HepG2 (cell line): ENCODE data around the gene CALD1. TPM values are rescaled to one million over a fixed set of nuclear protein-coding genes. Genes with fewer than 3 reads are reported as not detected.
A peak's percentile ranks its signal among the peaks of the same experiment; 100 is the strongest.

ENCODE experiments used
- FOXA3 ChIP-seq: IDR thresholded peaks from 2 replicates; pipeline ENCODE4 v1.6.1; 2016; ENCODE audit warnings: missing genetic modification reagents, missing compliant biosample characterization
- FOXK2 ChIP-seq: fragments of 450-650 bp; IDR thresholded peaks from 2 replicates; pipeline ENCODE4 v1.6.1; 2016
- GABPA ChIP-seq, 2 experiments: IDR thresholded peaks; 2 replicates each; pipeline ENCODE4 v1.6.1; 2011 to 2016; ENCODE audit warnings: low read depth in 2 of 2, low read length in 1 of 2, missing biosample characterization in 1 of 2, missing genetic modification characterization in 1 of 2
- GATAD2A ChIP-seq: IDR thresholded peaks from 2 replicates; pipeline ENCODE4 v1.6.1; 2016
- GFI1 ChIP-seq: sonication (generic); formaldehyde crosslinking; IDR thresholded peaks from 2 replicates; pipeline ENCODE4 v1.5.0; 2020; ENCODE audit warnings: missing genetic modification reagents, mild to moderate bottlenecking, borderline replicate concordance
- HDAC2 ChIP-seq: sonication (generic); formaldehyde crosslinking; IDR thresholded peaks from 2 replicates; pipeline ENCODE4 v1.4.0; 2020; ENCODE audit warnings: missing genetic modification reagents
- HMGXB3 ChIP-seq: sonication (generic); formaldehyde crosslinking; IDR thresholded peaks from 2 replicates; pipeline ENCODE4 v1.4.0; 2020; ENCODE audit warnings: missing genetic modification reagents, borderline replicate concordance
- MED1 ChIP-seq: sonication (generic); formaldehyde crosslinking; IDR thresholded peaks from 2 replicates; pipeline ENCODE4 v1.4.0; 2020; ENCODE audit warnings: missing genetic modification reagents
- MYC ChIP-seq: sonication (generic); formaldehyde crosslinking; IDR thresholded peaks from 2 replicates; pipeline ENCODE4 v1.9.0; 2021; ENCODE audit warnings: missing genetic modification reagents, borderline replicate concordance
- PPARG ChIP-seq: conservative IDR thresholded peaks from 2 replicates; pipeline ENCODE4 v1.6.1; 2016; ENCODE audit warnings: missing biosample characterization, missing genetic modification reagents
- PRDM15 ChIP-seq: sonication (generic); formaldehyde crosslinking; IDR thresholded peaks from 2 replicates; pipeline ENCODE4 v1.4.0; 2020; ENCODE audit warnings: missing genetic modification reagents
- RFX5 ChIP-seq: IDR thresholded peaks from 2 replicates; pipeline ENCODE4 v1.6.1; 2011; ENCODE audit warnings: low read depth, low read length, improper control_type of control experiment
- SAFB2 ChIP-seq: sonication (generic); formaldehyde crosslinking; IDR thresholded peaks from 2 replicates; pipeline ENCODE4 v1.5.1; 2020; ENCODE audit warnings: missing genetic modification reagents, low read depth, mild to moderate bottlenecking, borderline replicate concordance
- TEAD3 ChIP-seq: optimal IDR thresholded peaks from 2 replicates; pipeline ENCODE3; 2016; ENCODE audit warnings: borderline replicate concordance
- ZMYM3 ChIP-seq: sonication (generic); formaldehyde crosslinking; IDR thresholded peaks from 2 replicates; pipeline ENCODE4 v1.5.1; 2020; ENCODE audit warnings: mild to moderate bottlenecking, missing genetic modification reagents
- ZMYM4 ChIP-seq: sonication (generic); formaldehyde crosslinking; IDR thresholded peaks from 2 replicates; pipeline ENCODE4 v1.8.1; 2023; ENCODE audit warnings: mild to moderate bottlenecking, missing genetic modification reagents
- ZNF331 ChIP-seq: sonication (generic); formaldehyde crosslinking; IDR thresholded peaks from 2 replicates; pipeline ENCODE4 v1.4.0; 2020; ENCODE audit warnings: missing genetic modification reagents
- ZNF644 ChIP-seq: IDR thresholded peaks from 2 replicates; pipeline ENCODE4 v1.6.1; 2016; ENCODE audit warnings: low read depth
- polyA plus RNA-seq, 8 experiments: library from polyadenylated mRNA; depleted of rRNA in 3 of 8; stranded (reverse) in 7 of 8; unstranded in 1 of 8; fragments of >200 nt; fragmentation: Illumina TruSeq in 4 of 8; extraction: Trizol in 4 of 8; gene quantifications; 2 replicates each; pipeline versions ENCODE4 v1.2.1 to v1.2.3, GENCODE V29; 2011 to 2016; ENCODE audit warnings: low read depth in 4 of 8, missing spikeins in 1 of 8, mixed read lengths in 1 of 8; ENCODE audit not compliant: insufficient read depth in 1 of 8
- total RNA-seq, 5 experiments: library from RNA; depleted of rRNA; stranded (reverse); fragments of >200 nt; fragmentation: Illumina TruSeq; extraction: Trizol; gene quantifications; 2 replicates each; pipeline ENCODE4 v1.2.3, GENCODE V29; 2016; ENCODE audit warnings: low read depth in 1 of 5
- TF ChIP-seq, protein P1 (sequence below): sonication (generic); formaldehyde crosslinking; IDR thresholded peaks from 2 replicates; pipeline ENCODE4 v1.4.0; 2020; ENCODE audit warnings: missing genetic modification reagents

Gene CALD1
- total and polyA plus RNA-seq, 2 of the 13 experiments (the other 11 are each of a cell fraction or from before 2014, with no cell fraction given): 53.0 to 112 TPM

GRCh38 chr7:134991469-134992339, 212.3 kb downstream of the CALD1 start (continued):
- TF ChIP-seq RFX5: no peak
- TF ChIP-seq HMGXB3 (CRISPR knock-in tag): peak; percentile 37; the same call in 1 of the 2 replicates
- TF ChIP-seq MED1 (CRISPR knock-in tag): peak; percentile 64
- peak; percentile 56; the same call in 1 of the 2 replicates for TF ChIP-seq FOXK2
- TF ChIP-seq, protein P1, sequence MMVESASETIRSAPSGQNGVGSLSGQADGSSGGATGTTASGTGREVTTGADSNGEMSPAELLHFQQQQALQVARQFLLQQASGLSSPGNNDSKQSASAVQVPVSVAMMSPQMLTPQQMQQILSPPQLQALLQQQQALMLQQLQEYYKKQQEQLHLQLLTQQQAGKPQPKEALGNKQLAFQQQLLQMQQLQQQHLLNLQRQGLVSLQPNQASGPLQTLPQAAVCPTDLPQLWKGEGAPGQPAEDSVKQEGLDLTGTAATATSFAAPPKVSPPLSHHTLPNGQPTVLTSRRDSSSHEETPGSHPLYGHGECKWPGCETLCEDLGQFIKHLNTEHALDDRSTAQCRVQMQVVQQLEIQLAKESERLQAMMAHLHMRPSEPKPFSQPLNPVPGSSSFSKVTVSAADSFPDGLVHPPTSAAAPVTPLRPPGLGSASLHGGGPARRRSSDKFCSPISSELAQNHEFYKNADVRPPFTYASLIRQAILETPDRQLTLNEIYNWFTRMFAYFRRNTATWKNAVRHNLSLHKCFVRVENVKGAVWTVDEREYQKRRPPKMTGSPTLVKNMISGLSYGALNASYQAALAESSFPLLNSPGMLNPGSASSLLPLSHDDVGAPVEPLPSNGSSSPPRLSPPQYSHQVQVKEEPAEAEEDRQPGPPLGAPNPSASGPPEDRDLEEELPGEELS (CRISPR knock-in tag): peak; percentile 83
- no peak for TF ChIP-seq GABPA (IDR thresholded peaks at IDR 0.05; ENCODE audit: low read depth, low read length)
- 0 out of 2 replicates have a peak, but pooled peaks have one; percentile 31 for TF ChIP-seq GABPA (CRISPR knock-in tag; IDR thresholded peaks at IDR 0.05; ENCODE audit: low read depth)
- peak; percentile 81 for TF ChIP-seq GATAD2A (CRISPR knock-in tag)
- peak; percentile 98 for TF ChIP-seq FOXA3 (CRISPR knock-in tag)
- TF ChIP-seq ZNF644 (CRISPR knock-in tag): 0 out of 2 replicates have a peak, but pooled peaks have one; percentile 15
- peak; percentile 73; the same call in 1 of the 2 replicates for TF ChIP-seq HDAC2 (CRISPR knock-in tag)
- TF ChIP-seq PRDM15 (CRISPR knock-in tag): no peak
- peak; percentile 56; the same call in 1 of the 2 replicates for TF ChIP-seq PPARG
- TF ChIP-seq SAFB2 (CRISPR knock-in tag): no peak
- TF ChIP-seq ZMYM3: 0 out of 2 replicates have a peak, but pooled peaks have one; percentile 34
- TF ChIP-seq TEAD3: peak; percentile 94
- peak; percentile 64 for TF ChIP-seq ZMYM4 (CRISPR knock-in tag)
- TF ChIP-seq GFI1: peak; percentile 90
- peak; percentile 30; the same call in 1 of the 2 replicates for TF ChIP-seq ZNF331
- peak; percentile 52; the same call in 1 of the 2 replicates for TF ChIP-seq MYC
